Measurements from ENCODE around the gene ALDH4A1.

DNA sequence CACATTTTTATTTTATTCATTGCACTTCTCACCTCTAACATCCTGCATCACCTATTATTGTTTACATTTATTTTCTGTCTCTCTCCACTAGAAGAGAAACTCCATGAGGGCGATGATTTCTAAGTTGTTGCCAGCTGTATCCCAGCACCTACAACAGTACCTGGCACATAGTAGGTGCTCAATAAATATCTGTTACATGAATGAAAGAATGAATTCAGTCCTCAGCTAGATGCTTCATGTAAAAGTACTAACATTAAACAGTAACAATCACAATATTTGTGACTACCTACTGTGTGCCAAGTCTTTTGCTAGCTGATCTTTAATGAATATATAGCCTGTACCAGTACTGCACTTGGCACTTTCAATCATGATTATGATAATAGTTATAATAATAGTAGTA lies 45.9 kb downstream of the ALDH4A1 start:
- no peak for TF ChIP-seq U2AF2 (optimal IDR thresholded peaks at IDR 0.05; ENCODE audit: low read depth, low read length)
- TF ChIP-seq SREBF2 (CRISPR knock-in tag; IDR thresholded peaks at IDR 0.05), result no peak
- TF ChIP-seq NCOA2 (IDR thresholded peaks at IDR 0.05; ENCODE audit: partially characterized antibody in 2 of 2), result no peak
